Measurements from ENCODE around the gene CCNG2.

DNA sequence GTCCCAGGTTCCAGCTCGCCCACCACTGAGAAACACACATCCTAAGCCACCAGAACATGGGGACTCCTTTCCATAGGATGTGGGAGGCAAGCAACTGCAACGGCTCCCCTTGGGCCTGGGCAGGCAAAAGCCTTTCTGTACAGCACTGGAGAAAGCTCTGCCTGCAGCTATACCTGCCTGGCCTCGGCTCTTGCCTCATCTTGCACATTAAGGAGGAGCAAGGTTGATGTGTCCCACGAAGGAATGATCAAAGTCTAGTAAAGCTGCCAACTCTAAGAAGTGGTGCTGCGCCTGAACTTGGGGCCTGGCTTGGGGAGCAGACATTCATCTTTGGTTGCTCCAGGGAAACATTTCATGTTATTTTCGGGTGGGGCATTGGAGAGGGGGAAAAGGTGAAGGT is 19.6 kb downstream of the CCNG2 start:
- TF ChIP-seq EZH2phosphoT487 (IDR thresholded peaks at IDR 0.05; ENCODE audit: borderline replicate concordance) (no peak), POLR2A (IDR thresholded peaks at IDR 0.05; ENCODE audit: borderline replicate concordance, extremely low read depth, insufficient read depth, insufficient read length) (no peak)
- TF ChIP-seq, protein P1, sequence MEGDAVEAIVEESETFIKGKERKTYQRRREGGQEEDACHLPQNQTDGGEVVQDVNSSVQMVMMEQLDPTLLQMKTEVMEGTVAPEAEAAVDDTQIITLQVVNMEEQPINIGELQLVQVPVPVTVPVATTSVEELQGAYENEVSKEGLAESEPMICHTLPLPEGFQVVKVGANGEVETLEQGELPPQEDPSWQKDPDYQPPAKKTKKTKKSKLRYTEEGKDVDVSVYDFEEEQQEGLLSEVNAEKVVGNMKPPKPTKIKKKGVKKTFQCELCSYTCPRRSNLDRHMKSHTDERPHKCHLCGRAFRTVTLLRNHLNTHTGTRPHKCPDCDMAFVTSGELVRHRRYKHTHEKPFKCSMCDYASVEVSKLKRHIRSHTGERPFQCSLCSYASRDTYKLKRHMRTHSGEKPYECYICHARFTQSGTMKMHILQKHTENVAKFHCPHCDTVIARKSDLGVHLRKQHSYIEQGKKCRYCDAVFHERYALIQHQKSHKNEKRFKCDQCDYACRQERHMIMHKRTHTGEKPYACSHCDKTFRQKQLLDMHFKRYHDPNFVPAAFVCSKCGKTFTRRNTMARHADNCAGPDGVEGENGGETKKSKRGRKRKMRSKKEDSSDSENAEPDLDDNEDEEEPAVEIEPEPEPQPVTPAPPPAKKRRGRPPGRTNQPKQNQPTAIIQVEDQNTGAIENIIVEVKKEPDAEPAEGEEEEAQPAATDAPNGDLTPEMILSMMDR (IDR thresholded peaks at IDR 0.05 in 2 of 3, conservative IDR thresholded peaks at IDR 0.05 in 1 of 3; ENCODE audit: borderline replicate concordance in 1 of 3, insufficient read depth in 1 of 3, low read depth in 2 of 3, low read length in 2 of 3), result no peak
